Cardiac muscle cell (in vitro differentiated cells and primary cell): ENCODE measurements around the gene SCYL2. TPM values are rescaled to one million over a fixed set of nuclear protein-coding genes. Genes with fewer than 3 reads are reported as not detected.
A peak's percentile ranks its signal among the peaks of the same experiment; 100 is the strongest.

Source experiments
- DNase-seq, 2 donors: peaks; one replicate each; pipeline versions ENCODE4 v3.0.0 to v3.0.0-alpha.2; 2010 to 2017; ENCODE audit warnings: low read depth in 1 of 2, low spot score in 1 of 2
- H3K27ac ChIP-seq: fragments of 200-600 bp; sonication (generic); 2 replicates; pipeline ENCODE4 v1.5.1; 2016
- H3K27me3 ChIP-seq: fragments of 200-600 bp; sonication (generic); 2 replicates; pipeline ENCODE4 v1.6.0; 2016; ENCODE audit warnings: control low read depth
- H3K36me3 ChIP-seq: fragments of 200-600 bp; sonication (generic); 2 replicates; pipeline ENCODE4 v1.5.1; 2016; ENCODE audit warnings: control low read depth
- H3K4me1 ChIP-seq: fragments of 200-600 bp; sonication (generic); 2 replicates; pipeline ENCODE4 v1.8.1; 2017; ENCODE audit warnings: low read depth, mild to moderate bottlenecking, mixed run types
- H3K4me3 ChIP-seq: fragments of 200-600 bp; sonication (generic); 2 replicates; pipeline ENCODE4 v1.5.1; 2016; ENCODE audit warnings: mild to moderate bottlenecking
- H3K9me3 ChIP-seq: fragments of 200-600 bp; sonication (generic); 2 replicates; pipeline ENCODE4 v1.5.1; 2017; ENCODE audit warnings: low read depth, mild to moderate bottlenecking, control low read depth
- CTCF ChIP-seq: IDR thresholded peaks from 2 replicates; pipeline ENCODE4 v1.5.1; 2012; ENCODE audit warnings: low read depth, mild to moderate bottlenecking, low read length
- polyA plus RNA-seq: library from polyadenylated mRNA; unstranded; fragments of >200 nt; fragmentation: Nextera tagmentation; extraction: Ambion mirVana; gene quantifications from 2 replicates; pipeline ENCODE4 v1.2.1, GENCODE V29; 2016
- total RNA-seq: library from RNA; depleted of rRNA; stranded (reverse); fragments of >200 nt; gene quantifications from 2 replicates; pipeline ENCODE4 v1.2.3, GENCODE V29; 2016

Gene SCYL2
- total and polyA plus RNA-seq, 2 experiments from 2014 or later, result 26.7 to 60.7 TPM

GRCh38 chr12:100266585-100266834 is 467 bp upstream of the SCYL2 start:
- Histone ChIP-seq H3K4me3 (peak overlapping the region; percentile 88), H3K4me1 (peaks cover 21% of the 10 kb centered on the region), H3K9me3 (no peaks in the 10 kb centered on the region), H3K27me3 (no peaks in the 10 kb centered on the region), H3K36me3 (no peaks in the 10 kb centered on the region), H3K27ac (peak overlapping the region; percentile 97)
- TF ChIP-seq CTCF, result no peak
- DNase-seq, result peak in 1 of 2 donors; percentile 90

- peak in 1 of 2 donors; percentile 36 for DNase-seq
- TF ChIP-seq CTCF, result no peak
- no peaks in the 10 kb centered on the region for H3K27me3 ChIP-seq
- no peaks in the 10 kb centered on the region for H3K36me3 ChIP-seq
- H3K4me1 ChIP-seq, result peaks cover 21% of the 10 kb centered on the region
- H3K4me3 ChIP-seq, result peak overlapping the region; percentile 88
- peak overlapping the region; percentile 97 for H3K27ac ChIP-seq
- no peaks in the 10 kb centered on the region for H3K9me3 ChIP-seq
Measured at GRCh38 chr12:100267603-100268281, 765 bp downstream of the SCYL2 start.

- no peaks in the 10 kb centered on the region for H3K36me3 ChIP-seq
- peaks cover 25% of the 10 kb centered on the region for H3K4me1 ChIP-seq
- no peaks in the 10 kb centered on the region for H3K27me3 ChIP-seq
- peak; percentile 18 to 43 for DNase-seq
- peak overlapping the region; percentile 88 for H3K4me3 ChIP-seq
- H3K9me3 ChIP-seq, result no peaks in the 10 kb centered on the region
- no peak for TF ChIP-seq CTCF
- peak overlapping the region; percentile 97 for H3K27ac ChIP-seq
Measured at GRCh38 chr12:100268835-100269564, 2.0 kb downstream of the SCYL2 start.

GRCh38 chr12:100273782-100274181 is 6.8 kb downstream of the SCYL2 start:
- Histone ChIP-seq H3K27ac (no peak overlapping the region), H3K27me3 (no peaks in the 10 kb centered on the region), H3K4me3 (no peak overlapping the region), H3K4me1 (peaks cover 28% of the 10 kb centered on the region), H3K9me3 (no peaks in the 10 kb centered on the region), H3K36me3 (no peaks in the 10 kb centered on the region)
- TF ChIP-seq CTCF, result no peak
- no peak for DNase-seq

- Histone ChIP-seq H3K27ac (peak overlapping the region; percentile 32), H3K4me3 (no peak overlapping the region), H3K27me3 (no peaks in the 10 kb centered on the region), H3K36me3 (no peaks in the 10 kb centered on the region), H3K9me3 (no peaks in the 10 kb centered on the region), H3K4me1 (peaks cover 23% of the 10 kb centered on the region)
- TF ChIP-seq CTCF, result no peak
- DNase-seq, result no peak
Measured at GRCh38 chr12:100274291-100274690, 7.3 kb downstream of the SCYL2 start.
